Chondrocyte (in vitro differentiated cells): ENCODE results near the gene TBP. TPM values are rescaled to one million over a fixed set of nuclear protein-coding genes. Genes with fewer than 3 reads are reported as not detected.
A peak's percentile ranks its signal among the peaks of the same experiment; 100 is the strongest.

Experiments
- DNase-seq: peaks from one replicate; pipeline ENCODE4 v3.0.0; 2021; ENCODE audit warnings: mixed read lengths, low spot score
- H3K27ac Mint-ChIP-seq: one replicate; pipeline ENCODE4 v1.8.0; 2021; ENCODE audit warnings: mild to moderate bottlenecking, moderate library complexity, mixed read lengths; ENCODE audit not compliant: unreplicated experiment
- H3K27me3 Mint-ChIP-seq: 2 replicates; pipeline ENCODE4 v1.8.0; 2021; ENCODE audit warnings: low read depth, mixed read lengths
- H3K36me3 Mint-ChIP-seq: 2 replicates; pipeline ENCODE4 v1.8.0; 2021; ENCODE audit warnings: low read depth, mixed read lengths
- H3K4me1 Mint-ChIP-seq: 2 replicates; pipeline ENCODE4 v1.8.0; 2021; ENCODE audit warnings: low read depth, mild to moderate bottlenecking, mixed read lengths
- H3K4me3 Mint-ChIP-seq: one replicate; pipeline ENCODE4 v1.8.0; 2021; ENCODE audit warnings: mild to moderate bottlenecking, moderate library complexity, mixed read lengths; ENCODE audit not compliant: unreplicated experiment
- H3K9me3 Mint-ChIP-seq: 2 replicates; pipeline ENCODE4 v1.8.0; 2021; ENCODE audit warnings: low read depth, mixed read lengths
- CTCF ChIP-seq: fragments of 200-600 bp; sonication (generic); IDR thresholded peaks from 2 replicates; pipeline ENCODE4 v1.5.0; 2021; ENCODE audit warnings: antibody characterized with exemption, mild to moderate bottlenecking, moderate library complexity
- total RNA-seq: library from RNA; stranded (reverse); gene quantifications from 3 replicates; pipeline ENCODE4 v1.2.1, GENCODE V29; 2021

The TBP gene
- total RNA-seq, 1 donor from 2014 or later, result 13.2 TPM

GRCh38 chr6:170575250-170575649 lies 21.1 kb downstream of the TBP start:
- Mint-ChIP-seq H3K27me3 (no peaks in the 10 kb centered on the region), H3K27ac (no peak overlapping the region), H3K9me3 (no peaks in the 10 kb centered on the region), H3K36me3 (peaks cover 13% of the 10 kb centered on the region), H3K4me3 (no peak overlapping the region), H3K4me1 (no peaks in the 10 kb centered on the region)
- TF ChIP-seq CTCF, result peak; percentile 64
- no peak for DNase-seq

- DNase-seq, result no peak
- H3K4me3 Mint-ChIP-seq, result no peak overlapping the region
- H3K9me3 Mint-ChIP-seq, result no peaks in the 10 kb centered on the region
- no peak overlapping the region for H3K27ac Mint-ChIP-seq
- no peak for TF ChIP-seq CTCF
- no peaks in the 10 kb centered on the region for H3K27me3 Mint-ChIP-seq
- H3K4me1 Mint-ChIP-seq, result peaks cover 13% of the 10 kb centered on the region
- H3K36me3 Mint-ChIP-seq, result peaks cover 14% of the 10 kb centered on the region
Observed at GRCh38 chr6:170578909-170579308, 24.7 kb downstream of the TBP start.

- H3K27ac Mint-ChIP-seq, result peak overlapping the region; percentile 73
Observed at GRCh38 chr6:170583756-170584180, 29.6 kb downstream of the TBP start.

GRCh38 chr6:170584181-170584953 lies 30.2 kb downstream of the TBP start, which contains the start of gene PDCD2:
TSS of gene PDCD2 (minus strand) at chr6:170584637. CDS start at chr6:170584581, 56 bp downstream.
- Mint-ChIP-seq H3K27me3 (no peaks in the 10 kb centered on the region), H3K27ac (peak within 1 kb of the TSS; percentile 73), H3K4me3 (peak within 1 kb of the TSS; percentile 100), H3K4me1 (peaks cover 22% of the 10 kb centered on the region), H3K36me3 (peaks cover 11% of the 10 kb centered on the region), H3K9me3 (no peaks in the 10 kb centered on the region)
- peak; percentile 98 for DNase-seq
- TF ChIP-seq CTCF, result no peak

More at GRCh38 chr6:170583756-170584180, 29.6 kb downstream of the TBP start:
- H3K4me3 Mint-ChIP-seq, result peak overlapping the region; percentile 82
- H3K9me3 Mint-ChIP-seq, result no peaks in the 10 kb centered on the region
- H3K36me3 Mint-ChIP-seq, result peaks cover 11% of the 10 kb centered on the region
- H3K27me3 Mint-ChIP-seq, result no peaks in the 10 kb centered on the region
- H3K4me1 Mint-ChIP-seq, result peaks cover 22% of the 10 kb centered on the region
- no peak for DNase-seq
- peak; percentile 62 for TF ChIP-seq CTCF

GRCh38 chr6:170584954-170585498 lies 30.9 kb downstream of the TBP start:
- H3K27ac Mint-ChIP-seq, result peak overlapping the region; percentile 41
- H3K36me3 Mint-ChIP-seq, result peaks cover 11% of the 10 kb centered on the region
- peaks cover 5% of the 10 kb centered on the region for H3K9me3 Mint-ChIP-seq
- H3K4me3 Mint-ChIP-seq, result peak overlapping the region; percentile 100
- peaks cover 22% of the 10 kb centered on the region for H3K4me1 Mint-ChIP-seq
- TF ChIP-seq CTCF, result no peak
- DNase-seq, result no peak
- H3K27me3 Mint-ChIP-seq, result no peaks in the 10 kb centered on the region
